Nucleus accumbens (tissue), 56 donors: ENCODE results near the gene PLG.
"Not testable (repeated sequence)": the region's sequence is repeated elsewhere in the genome, so short reads cannot be mapped to it uniquely, and the experiment has no call there.

Experiments
- DNase-seq, 56 donors: peaks; one replicate each; lab custom pipeline; 2025; lab: John Stamatoyannopoulos, UW

The PLG gene

DNA sequence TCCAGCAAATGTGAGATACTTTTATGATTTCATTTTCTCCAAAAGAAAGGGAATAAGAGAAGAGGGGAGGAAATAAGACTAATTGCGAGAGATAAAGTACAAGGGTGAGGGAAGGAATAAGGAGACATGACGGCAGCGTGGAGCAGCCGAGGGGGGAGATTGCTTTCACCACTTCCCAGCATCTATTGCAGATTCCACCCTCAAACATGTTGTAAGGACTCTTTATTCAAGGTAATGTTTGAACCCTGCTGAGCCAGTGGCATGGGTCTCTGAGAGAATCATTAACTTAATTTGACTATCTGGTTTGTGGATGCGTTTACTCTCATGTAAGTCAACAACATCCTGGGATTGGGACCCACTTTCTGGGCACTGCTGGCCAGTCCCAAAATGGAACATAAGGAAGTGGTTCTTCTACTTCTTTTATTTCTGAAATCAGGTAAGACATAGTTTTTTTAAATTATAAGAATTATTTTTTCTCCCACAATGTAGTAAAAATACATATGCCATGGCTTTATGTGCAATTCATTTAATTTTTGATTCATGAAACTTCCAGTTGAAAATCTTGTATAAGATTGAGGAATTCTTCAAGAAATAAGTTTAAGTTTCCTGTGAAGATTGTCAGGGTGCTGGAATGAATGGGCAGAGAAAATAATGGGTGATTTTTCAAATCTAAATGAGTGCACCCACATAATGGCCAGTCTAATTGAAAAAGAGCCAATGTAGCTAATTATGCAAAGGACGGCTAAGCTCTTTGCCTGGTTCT lies at the start of gene PLG:
Gene PLG, plus strand, starts transcription at position 327 of the 763 bp plus-strand sequence. Its CDS starts 61 bp downstream, at position 388.
- not testable (repeated sequence) for DNase-seq

- no peak for DNase-seq
Observed at GRCh38 chr6:160659562-160659961, 42.5 kb upstream of the PLG start.

- DNase-seq, result no peak
Observed at GRCh38 chr6:160661216-160661615, 40.8 kb upstream of the PLG start.

- no peak for DNase-seq
Observed at GRCh38 chr6:160662429-160662828, 39.6 kb upstream of the PLG start.

- no peak for DNase-seq
Observed at GRCh38 chr6:160662842-160663241, 39.2 kb upstream of the PLG start.

DNA sequence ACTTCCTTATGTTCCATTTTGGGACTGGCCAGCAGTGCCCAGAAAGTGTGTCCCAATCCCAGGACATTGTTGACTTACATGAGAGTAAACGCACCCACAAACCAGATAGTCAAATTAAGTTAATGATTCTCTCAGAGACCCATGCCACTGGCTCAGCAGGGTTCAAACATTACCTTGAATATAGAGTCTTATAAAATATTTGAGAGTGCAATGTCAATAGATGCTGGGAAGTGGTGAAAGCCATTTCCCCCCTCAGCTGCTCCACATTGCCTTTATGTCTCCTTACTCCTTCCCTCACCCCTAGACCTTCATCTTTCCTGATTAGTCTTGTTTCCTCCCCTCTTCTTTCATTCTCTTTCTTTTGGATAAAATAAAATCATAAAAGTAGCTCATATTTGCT lies 37.8 kb upstream of the PLG start, which contains the start of gene LPA:
Gene LPA, minus strand, starts transcription at position 78 of the 400 bp plus-strand sequence. Its CDS starts 61 bp downstream, at position 17.
- DNase-seq, result not testable (repeated sequence)

DNA sequence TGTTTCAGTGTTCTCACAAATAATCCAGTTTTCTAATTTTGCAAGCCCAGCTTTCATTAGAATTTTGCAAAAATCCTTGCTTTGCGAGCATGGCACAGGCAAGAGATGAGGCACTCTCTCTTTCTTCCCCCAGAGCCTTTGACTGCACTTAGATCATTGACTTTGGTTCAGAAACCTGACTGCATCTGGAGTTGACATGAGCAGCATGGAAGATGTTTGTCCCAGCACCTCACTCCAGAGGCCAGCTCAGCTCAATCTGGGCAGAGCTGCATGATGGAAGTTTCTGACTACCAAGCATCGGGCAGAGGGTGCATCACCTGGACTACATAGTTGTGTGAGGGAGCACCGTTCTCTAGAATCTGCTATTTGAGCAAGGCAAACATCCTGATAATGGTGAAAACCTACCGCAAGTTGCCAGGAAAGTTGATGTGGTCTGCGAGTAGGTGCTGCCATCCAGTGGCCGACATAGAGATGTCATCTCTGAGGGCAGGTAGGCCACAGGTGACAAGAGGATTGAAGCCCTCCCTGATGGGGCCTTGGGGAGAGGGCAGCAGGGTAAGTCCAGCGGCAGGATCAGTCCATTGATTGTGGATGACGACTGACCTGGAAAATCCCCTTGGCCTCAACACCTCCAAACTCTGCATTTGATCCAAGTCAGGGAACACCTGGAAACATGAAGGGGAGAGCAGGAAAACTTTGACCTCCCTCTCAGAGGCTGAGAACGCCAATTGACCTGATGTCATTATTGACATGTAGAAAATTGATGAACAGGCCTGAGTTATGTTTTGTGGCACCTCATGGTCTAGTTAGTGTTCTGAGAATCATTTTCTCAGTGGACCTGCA lies 34.2 kb upstream of the PLG start:
- DNase-seq, result peak in 1 of 56 donors; percentile 3

DNA sequence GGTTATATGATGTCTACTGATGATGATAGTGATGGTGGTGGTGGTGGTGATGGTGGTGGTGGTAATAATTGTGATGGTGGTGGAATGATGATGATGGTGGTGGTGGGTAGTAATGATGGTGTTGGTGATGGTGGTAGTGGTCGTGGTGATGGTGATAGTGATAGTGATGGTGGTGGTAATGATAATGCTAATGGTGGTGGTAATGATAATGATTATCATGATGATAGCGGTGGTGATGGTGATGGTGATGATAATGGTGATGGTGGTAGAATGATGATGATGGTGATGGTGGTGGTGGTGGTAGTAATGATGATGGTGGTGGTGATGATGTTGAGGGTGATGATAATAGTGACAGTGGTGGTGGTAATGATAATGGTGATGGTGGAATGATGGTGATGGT lies 33.5 kb upstream of the PLG start:
- no peak for DNase-seq

GRCh38 chr6:160676418-160676817 lies 25.6 kb upstream of the PLG start:
- not testable (repeated sequence) for DNase-seq

DNA sequence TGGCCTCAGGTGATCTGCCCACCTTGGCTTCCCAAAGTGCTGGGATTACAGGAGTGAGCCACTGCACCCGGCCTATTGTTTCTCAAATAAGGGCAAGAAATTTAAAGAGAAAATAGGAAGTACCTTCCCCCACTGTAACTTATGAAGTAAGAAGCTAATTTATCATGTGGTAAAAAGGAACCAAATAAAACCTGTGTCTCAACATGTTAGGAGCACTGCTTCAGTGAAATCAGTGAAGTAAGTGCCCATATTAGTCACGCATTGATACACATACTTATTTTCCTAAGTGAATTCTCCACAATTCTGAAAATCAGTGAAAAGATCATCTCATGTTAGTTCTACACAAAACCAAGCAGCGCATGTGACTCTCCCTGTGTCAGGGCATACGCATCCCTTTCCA lies 23.8 kb upstream of the PLG start:
- DNase-seq, result no peak

GRCh38 chr6:160678744-160679401 lies 23.2 kb upstream of the PLG start:
- no peak for DNase-seq

DNA sequence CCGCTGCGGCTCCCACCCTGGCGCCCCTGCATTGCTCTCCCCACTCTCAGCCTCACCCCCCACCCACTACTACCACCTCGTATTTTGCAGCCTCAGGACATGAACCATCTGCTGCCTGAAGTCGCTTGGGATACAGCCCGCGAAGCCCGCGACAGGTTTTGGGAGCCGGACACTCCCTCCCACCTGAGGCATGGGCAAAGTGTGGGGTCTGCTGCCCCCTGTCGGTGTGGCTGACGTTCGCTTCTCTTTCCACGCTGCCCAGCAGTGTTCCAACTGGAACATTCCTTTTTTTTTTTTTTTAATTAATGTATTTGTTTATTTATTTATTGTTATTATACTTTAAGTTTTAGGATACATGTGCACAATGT lies 22.7 kb upstream of the PLG start:
- DNase-seq, result no peak

GRCh38 chr6:160685101-160685761 lies 16.8 kb upstream of the PLG start:
- not testable (repeated sequence) for DNase-seq

DNA sequence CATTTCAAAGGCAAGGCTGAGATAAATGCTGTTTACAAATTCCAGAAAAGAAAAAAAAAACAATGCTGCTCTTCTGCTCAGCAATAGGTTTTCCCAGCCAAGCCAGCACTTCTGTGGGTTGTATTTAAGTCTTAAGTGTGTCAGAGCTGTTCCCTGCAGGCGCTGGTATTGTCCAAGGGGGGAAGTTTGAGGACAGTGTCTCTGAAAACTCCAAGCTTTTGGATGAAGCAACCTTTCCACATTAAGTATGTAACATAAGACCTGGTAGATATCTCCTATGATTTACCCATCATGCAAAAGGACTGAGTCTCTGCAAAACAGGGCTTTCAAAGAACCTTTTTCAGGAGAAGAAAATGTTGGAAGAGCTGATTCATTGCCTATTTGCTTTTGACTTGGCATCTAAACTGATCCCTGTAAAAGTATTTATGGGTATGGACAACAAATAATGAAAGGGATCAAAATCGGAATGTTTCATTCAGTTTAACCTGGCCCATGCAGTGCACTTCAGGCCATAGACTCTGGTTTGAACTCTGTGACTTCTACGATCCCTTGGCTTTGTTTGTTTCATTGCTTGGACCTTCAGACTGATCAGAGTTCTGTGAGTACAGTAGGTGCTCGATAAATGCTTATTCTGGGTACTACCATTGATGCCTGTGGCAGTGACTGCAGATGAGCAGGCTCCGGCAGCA lies 16.1 kb upstream of the PLG start:
- DNase-seq, result no peak

DNA sequence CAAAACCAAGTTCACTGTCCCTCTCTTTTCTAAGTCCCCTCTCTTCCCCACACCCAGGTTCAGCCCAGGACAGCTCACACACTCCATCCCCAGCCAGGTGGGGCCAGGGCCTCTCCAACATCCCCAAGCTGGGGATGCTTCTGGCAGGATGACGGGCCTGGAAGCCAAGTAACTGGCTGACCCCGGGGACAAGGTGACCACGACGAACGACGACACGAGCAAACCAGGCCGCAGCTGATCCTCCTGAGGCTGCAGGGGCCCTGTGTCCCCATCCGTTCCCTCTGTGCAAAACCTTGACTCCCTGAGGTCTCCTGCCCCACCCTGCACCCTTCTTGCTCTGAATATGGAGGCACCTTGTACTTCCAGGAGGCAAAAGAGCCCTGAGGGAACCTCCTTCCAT lies 11.6 kb upstream of the PLG start:
- no peak for DNase-seq

GRCh38 chr6:160691617-160692016 lies 10.4 kb upstream of the PLG start:
- no peak for DNase-seq

- no peak for DNase-seq
Observed at GRCh38 chr6:160692369-160692959, 9.6 kb upstream of the PLG start.

DNA sequence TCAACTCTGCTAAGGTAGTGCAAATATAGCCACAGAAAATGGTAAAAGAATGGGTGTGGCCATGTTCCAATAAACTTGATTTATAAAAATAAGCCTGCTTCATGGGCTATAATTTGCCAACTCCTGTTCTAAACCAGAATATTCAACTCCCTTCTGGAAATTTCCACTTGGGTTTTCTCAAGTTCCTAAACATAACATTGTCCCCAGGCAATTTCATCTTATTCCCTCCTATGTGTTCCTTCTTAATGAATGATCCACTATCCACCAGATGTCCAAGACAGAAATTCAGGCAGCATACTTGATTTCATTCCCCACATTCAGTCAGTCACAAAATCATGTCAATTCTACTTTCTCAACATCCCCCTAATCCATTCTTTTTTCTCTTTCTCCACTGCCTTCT lies 7.0 kb upstream of the PLG start:
- DNase-seq, result not testable (repeated sequence)

DNA sequence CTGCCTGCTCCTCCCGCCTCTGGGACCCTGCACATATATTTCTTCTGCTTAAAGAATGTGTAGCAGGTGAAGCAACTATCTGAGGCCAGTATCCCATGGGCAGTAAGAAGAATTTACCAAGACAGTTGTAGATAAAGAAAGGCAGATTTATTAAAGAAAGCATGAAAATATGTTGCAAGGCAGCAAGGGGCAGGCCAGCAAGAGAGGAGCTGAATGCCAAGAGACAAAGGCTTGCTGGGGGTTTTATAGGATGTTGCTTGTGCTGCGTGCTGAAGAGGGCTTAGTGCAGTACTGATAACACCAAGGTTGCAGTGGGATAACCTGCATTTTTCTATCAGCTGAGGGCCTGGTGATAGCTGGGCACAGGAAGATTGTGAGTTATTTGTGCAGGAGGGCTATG lies 6.4 kb upstream of the PLG start:
- DNase-seq, result not testable (repeated sequence)

DNA sequence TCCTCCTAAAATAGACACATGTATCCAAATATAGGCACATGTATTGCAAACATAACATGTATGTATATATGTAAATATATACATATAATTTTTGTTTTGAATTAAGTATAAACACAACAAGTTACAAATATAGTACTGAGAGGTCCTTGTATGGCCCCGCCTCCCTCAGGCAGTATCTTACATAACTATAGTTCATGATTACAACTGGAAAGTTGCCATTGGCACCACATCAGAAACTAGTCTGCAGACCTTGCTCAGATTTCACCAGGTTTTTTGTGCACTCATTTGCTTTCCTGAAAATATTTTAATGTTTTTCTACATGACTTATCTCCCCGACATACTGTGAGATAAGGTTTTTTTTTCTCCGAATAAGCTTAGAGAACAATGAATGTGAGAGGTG lies 5.2 kb upstream of the PLG start:
- DNase-seq, result not testable (repeated sequence)
